Measurements from ENCODE around the gene CLEC1A.

DNA sequence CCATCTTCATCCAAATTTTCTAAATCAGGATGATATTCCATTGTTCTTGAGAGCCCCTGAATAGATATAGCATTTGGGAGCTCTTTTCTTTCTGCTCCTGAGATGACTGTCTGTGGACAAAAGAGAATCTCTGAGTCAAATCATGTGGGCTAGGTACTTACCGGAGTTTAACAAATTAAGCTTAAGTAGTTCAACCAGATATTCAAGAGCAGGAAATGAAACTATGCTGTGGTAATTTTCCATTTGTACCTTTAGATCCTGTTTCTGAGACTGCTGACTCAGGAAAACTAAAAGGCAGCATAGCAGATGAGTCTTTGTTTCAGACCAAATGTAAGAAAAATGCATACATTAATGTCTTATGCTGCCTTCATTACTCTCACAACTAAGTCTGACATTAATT is 31.3 kb upstream of the CLEC1A start, which contains the start of gene CLEC7A:
- no peak for TF ChIP-seq YY1 (IDR thresholded peaks at IDR 0.05; ENCODE audit: low read depth)
- TF ChIP-seq, protein P1, sequence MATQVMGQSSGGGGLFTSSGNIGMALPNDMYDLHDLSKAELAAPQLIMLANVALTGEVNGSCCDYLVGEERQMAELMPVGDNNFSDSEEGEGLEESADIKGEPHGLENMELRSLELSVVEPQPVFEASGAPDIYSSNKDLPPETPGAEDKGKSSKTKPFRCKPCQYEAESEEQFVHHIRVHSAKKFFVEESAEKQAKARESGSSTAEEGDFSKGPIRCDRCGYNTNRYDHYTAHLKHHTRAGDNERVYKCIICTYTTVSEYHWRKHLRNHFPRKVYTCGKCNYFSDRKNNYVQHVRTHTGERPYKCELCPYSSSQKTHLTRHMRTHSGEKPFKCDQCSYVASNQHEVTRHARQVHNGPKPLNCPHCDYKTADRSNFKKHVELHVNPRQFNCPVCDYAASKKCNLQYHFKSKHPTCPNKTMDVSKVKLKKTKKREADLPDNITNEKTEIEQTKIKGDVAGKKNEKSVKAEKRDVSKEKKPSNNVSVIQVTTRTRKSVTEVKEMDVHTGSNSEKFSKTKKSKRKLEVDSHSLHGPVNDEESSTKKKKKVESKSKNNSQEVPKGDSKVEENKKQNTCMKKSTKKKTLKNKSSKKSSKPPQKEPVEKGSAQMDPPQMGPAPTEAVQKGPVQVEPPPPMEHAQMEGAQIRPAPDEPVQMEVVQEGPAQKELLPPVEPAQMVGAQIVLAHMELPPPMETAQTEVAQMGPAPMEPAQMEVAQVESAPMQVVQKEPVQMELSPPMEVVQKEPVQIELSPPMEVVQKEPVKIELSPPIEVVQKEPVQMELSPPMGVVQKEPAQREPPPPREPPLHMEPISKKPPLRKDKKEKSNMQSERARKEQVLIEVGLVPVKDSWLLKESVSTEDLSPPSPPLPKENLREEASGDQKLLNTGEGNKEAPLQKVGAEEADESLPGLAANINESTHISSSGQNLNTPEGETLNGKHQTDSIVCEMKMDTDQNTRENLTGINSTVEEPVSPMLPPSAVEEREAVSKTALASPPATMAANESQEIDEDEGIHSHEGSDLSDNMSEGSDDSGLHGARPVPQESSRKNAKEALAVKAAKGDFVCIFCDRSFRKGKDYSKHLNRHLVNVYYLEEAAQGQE (IDR thresholded peaks at IDR 0.05; ENCODE audit: low read depth) = no peak
- TF ChIP-seq EP300 (IDR thresholded peaks at IDR 0.05; ENCODE audit: borderline replicate concordance) = no peak
- no peak for TF ChIP-seq TAF1 (IDR thresholded peaks at IDR 0.05; ENCODE audit: low read depth)
- no peak for TF ChIP-seq USF1 (IDR thresholded peaks at IDR 0.05)
- no peak for TF ChIP-seq EGR1 (IDR thresholded peaks at IDR 0.05)
- no peak for TF ChIP-seq MAX (IDR thresholded peaks at IDR 0.05)
- no peak for TF ChIP-seq RAD21 (IDR thresholded peaks at IDR 0.05; ENCODE audit: low read depth)
- no peak for TF ChIP-seq FOXM1 (IDR thresholded peaks at IDR 0.05; ENCODE audit: borderline replicate concordance, low read depth)
